ENCODE measurements around the gene IGFBP6.
"Not testable (repeated sequence)": the region's sequence is repeated elsewhere in the genome, so short reads cannot be mapped to it uniquely, and the experiment has no call there.

The IGFBP6 gene

GRCh38 chr12:53102883-53103807 is 5.7 kb downstream of the IGFBP6 start, which contains the start of gene SOAT2:
Gene SOAT2, plus strand, starts transcription at chr12:53103486. Its CDS starts 92 bp downstream, at chr12:53103578.
- H3K27ac ChIP-seq: no peak within 1 kb of the TSS
- TF ChIP-seq CTCF (IDR thresholded peaks at IDR 0.05) (no peak), ZFX (IDR thresholded peaks at IDR 0.05; ENCODE audit: borderline replicate concordance) (no peak)

GRCh38 chr12:53103860-53104305 is 6.4 kb downstream of the IGFBP6 start:
- TF ChIP-seq CTCF (IDR thresholded peaks at IDR 0.05) (no peak), ZFX (IDR thresholded peaks at IDR 0.05; ENCODE audit: borderline replicate concordance) (no peak)
- no peak overlapping the region for H3K27ac ChIP-seq

GRCh38 chr12:53105256-53105655 is 7.8 kb downstream of the IGFBP6 start:
- TF ChIP-seq CTCF (IDR thresholded peaks at IDR 0.05) (no peak), ZFX (IDR thresholded peaks at IDR 0.05; ENCODE audit: borderline replicate concordance) (no peak)
- H3K27ac ChIP-seq: no peak overlapping the region

- no peak overlapping the region for H3K27ac ChIP-seq
- TF ChIP-seq ZFX (IDR thresholded peaks at IDR 0.05; ENCODE audit: borderline replicate concordance): no peak
Observed at GRCh38 chr12:53105712-53106439, 8.4 kb downstream of the IGFBP6 start.

GRCh38 chr12:53107122-53107521 is 9.7 kb downstream of the IGFBP6 start:
- no peak for TF ChIP-seq ZFX (IDR thresholded peaks at IDR 0.05; ENCODE audit: borderline replicate concordance)
- TF ChIP-seq CTCF (IDR thresholded peaks at IDR 0.05): no peak
- H3K27ac ChIP-seq: no peak overlapping the region

GRCh38 chr12:53112431-53112830 is 15.0 kb downstream of the IGFBP6 start:
- not testable (repeated sequence) for H3K27ac ChIP-seq

- TF ChIP-seq ZFX (IDR thresholded peaks at IDR 0.05; ENCODE audit: borderline replicate concordance) (no peak), CTCF (IDR thresholded peaks at IDR 0.05) (no peak)
- H3K27ac ChIP-seq: no peak overlapping the region
Observed at GRCh38 chr12:53113136-53113705, 15.8 kb downstream of the IGFBP6 start.

GRCh38 chr12:53113951-53114350 is 16.5 kb downstream of the IGFBP6 start:
- TF ChIP-seq ZFX (IDR thresholded peaks at IDR 0.05; ENCODE audit: borderline replicate concordance) (no peak), CTCF (IDR thresholded peaks at IDR 0.05) (no peak)
- no peak overlapping the region for H3K27ac ChIP-seq

All from 22Rv1 (cell line).